K562 (cell line): ENCODE measurements around the gene VSIG10L. TPM values are rescaled to one million over a fixed set of nuclear protein-coding genes. Genes with fewer than 3 reads are reported as not detected.

Experiments
- ARNT ChIP-seq, 2 experiments: fragments of 450-650 bp; IDR thresholded peaks; 2 replicates each; pipeline ENCODE4 v1.6.1; 2016; ENCODE audit warnings: mild to moderate bottlenecking in 1 of 2
- BCOR ChIP-seq: fragments of 450-650 bp; IDR thresholded peaks from 2 replicates; pipeline ENCODE4 v1.6.1; 2016
- CAMTA2 ChIP-seq: fragments of 250-450 bp; sonication (Bioruptor Pico); conservative IDR thresholded peaks from 2 replicates; pipeline ENCODE4 v1.5.1; 2022
- CREB3L1 ChIP-seq: fragments of 450-650 bp; IDR thresholded peaks from 2 replicates; pipeline ENCODE4 v1.6.1; 2014; ENCODE audit warnings: low read depth, mild to moderate bottlenecking, moderate library complexity, borderline replicate concordance
- MAZ ChIP-seq, 2 experiments: fragments of 450-650 bp in 1 of 2; sonication (generic) in 1 of 2; formaldehyde crosslinking; IDR thresholded peaks in 1 of 2; conservative IDR thresholded peaks in 1 of 2; 2 replicates each; pipeline versions ENCODE4 v1.4.0 to v1.5.0; 2020; ENCODE audit warnings: mild to moderate bottlenecking in 1 of 2, missing genetic modification reagents in 1 of 2
- POLR2AphosphoS5 ChIP-seq: IDR thresholded peaks from 2 replicates; pipeline ENCODE4 v1.6.1; 2011; ENCODE audit warnings: mild to moderate bottlenecking, low read depth, low read length, moderate library complexity; ENCODE audit not compliant: control insufficient read depth, insufficient read depth
- RBFOX2 ChIP-seq: fragments of 200-400 bp; formaldehyde crosslinking; IDR thresholded peaks from 2 replicates; pipeline ENCODE4 v1.6.1; 2017; ENCODE audit warnings: low read depth, mild to moderate bottlenecking, low read length, moderate library complexity
- ZBTB34 ChIP-seq: fragments of 250-450 bp; sonication (Bioruptor Pico); IDR thresholded peaks from 2 replicates; pipeline ENCODE4 v1.8.0; 2021; ENCODE audit warnings: mild to moderate bottlenecking, moderate library complexity
- ZNF354B ChIP-seq: fragments of 250-450 bp; sonication (Bioruptor Pico); IDR thresholded peaks from 2 replicates; pipeline ENCODE4 v1.4.0; 2020
- ZNF740 ChIP-seq, 3 experiments: fragments of 200-800 bp in 1 of 3; sonication (Bioruptor generic) in 1 of 3; sonication (generic) in 1 of 3; formaldehyde crosslinking in 1 of 3; IDR thresholded peaks; 2 replicates each; pipeline versions ENCODE4 v1.6.1 to v1.8.0; 2016 to 2022; ENCODE audit warnings: mild to moderate bottlenecking in 2 of 3, missing compliant biosample characterization in 2 of 3, missing genetic modification characterization in 2 of 3, missing genetic modification reagents in 1 of 3
- polyA plus RNA-seq, 8 experiments: library from polyadenylated mRNA; depleted of rRNA in 4 of 8; stranded (reverse) in 5 of 8; unstranded in 3 of 8; fragments of >200 nt; fragmentation: Nextera tagmentation in 2 of 8; fragmentation: Illumina TruSeq in 1 of 8; extraction: Ambion mirVana in 2 of 8; extraction: Trizol in 1 of 8; gene quantifications; 2 replicates each; pipeline versions ENCODE4 v1.2.1 to v1.2.3, GENCODE V29; 2011 to 2014; ENCODE audit warnings: inconsistent platforms in 1 of 8, missing spikeins in 1 of 8
- total RNA-seq, 7 experiments: library from RNA; depleted of rRNA in 6 of 7; stranded (reverse); fragments of >200 nt in 6 of 7; fragmentation: Illumina TruSeq in 2 of 7; extraction: Trizol in 2 of 7; gene quantifications; 2 replicates each; pipeline versions ENCODE4 v1.2.1 to v1.2.3, GENCODE V29; 2011 to 2021; ENCODE audit warnings: low replicate concordance in 1 of 7
- TF ChIP-seq, protein P1 (sequence below): fragments of 250-450 bp; sonication (Bioruptor Pico); IDR thresholded peaks from 2 replicates; pipeline ENCODE4 v1.5.0; 2021; ENCODE audit warnings: mild to moderate bottlenecking, borderline replicate concordance
- TF ChIP-seq, protein P2 (sequence below): sonication (generic); formaldehyde crosslinking; IDR thresholded peaks from 2 replicates; pipeline ENCODE4 v1.8.0; 2022; ENCODE audit warnings: mild to moderate bottlenecking, missing genetic modification reagents
- TF ChIP-seq, protein P3 (sequence below): IDR thresholded peaks from 3 replicates; pipeline ENCODE4 v1.6.1; 2011; ENCODE audit warnings: borderline replicate concordance, mild to moderate bottlenecking, moderate library complexity; ENCODE audit not compliant: insufficient read length; ENCODE audit errors: extremely low read depth

The VSIG10L gene
- total and polyA plus RNA-seq, 9 of the 15 experiments (the other 6 are each of a cell fraction or from before 2014, with no cell fraction given), result 1.1 to 7.6 (median 2.2) TPM

DNA sequence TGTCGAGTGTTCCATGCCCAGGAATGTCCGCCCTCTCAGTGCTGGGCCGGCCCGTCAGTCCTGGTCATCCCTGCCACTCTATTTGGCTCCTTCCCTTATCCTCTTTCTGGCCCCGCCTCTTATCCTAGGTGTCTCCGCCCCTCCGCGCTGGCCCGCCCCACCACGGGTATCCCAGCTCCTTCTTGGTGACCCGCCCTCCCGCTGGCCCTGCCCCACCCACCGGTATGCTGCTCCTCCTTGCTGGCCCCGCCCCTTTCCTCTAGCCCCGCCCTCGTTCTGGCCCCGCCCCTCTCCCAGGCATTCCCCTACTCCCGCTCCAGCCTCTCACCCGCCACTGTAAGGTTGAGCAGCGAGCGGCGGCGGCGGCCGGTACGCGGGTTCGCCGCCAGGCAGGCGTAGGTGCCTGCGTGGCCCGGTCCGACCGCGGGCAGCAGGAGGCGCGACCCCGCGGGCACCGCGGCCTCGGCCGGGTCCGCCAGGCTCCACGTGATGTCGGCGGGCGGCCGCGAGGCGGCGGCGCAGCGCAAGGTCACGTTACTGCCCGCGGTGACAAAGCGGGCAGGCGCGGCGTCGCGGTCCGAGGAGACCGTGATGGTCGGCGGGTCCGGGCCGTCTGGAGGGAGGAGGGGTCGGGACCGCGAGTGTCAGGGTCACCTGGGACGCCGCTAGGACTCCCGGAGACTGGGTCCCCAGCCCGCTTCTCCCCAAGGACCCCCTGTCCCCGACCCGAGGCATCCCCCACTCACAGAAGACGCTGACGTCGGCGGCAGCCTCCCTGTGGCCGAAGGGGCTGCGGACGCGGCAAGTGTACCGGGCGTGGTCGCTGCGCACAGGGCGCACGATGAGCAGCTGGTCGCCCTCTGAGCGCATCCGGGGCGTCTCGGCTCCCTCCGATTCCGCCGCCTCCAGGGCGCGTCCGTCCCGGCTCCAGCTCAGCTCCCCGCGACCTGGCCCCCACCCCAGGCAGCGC, 2.0 kb downstream of the VSIG10L start (continued):
- TF ChIP-seq, protein P1, sequence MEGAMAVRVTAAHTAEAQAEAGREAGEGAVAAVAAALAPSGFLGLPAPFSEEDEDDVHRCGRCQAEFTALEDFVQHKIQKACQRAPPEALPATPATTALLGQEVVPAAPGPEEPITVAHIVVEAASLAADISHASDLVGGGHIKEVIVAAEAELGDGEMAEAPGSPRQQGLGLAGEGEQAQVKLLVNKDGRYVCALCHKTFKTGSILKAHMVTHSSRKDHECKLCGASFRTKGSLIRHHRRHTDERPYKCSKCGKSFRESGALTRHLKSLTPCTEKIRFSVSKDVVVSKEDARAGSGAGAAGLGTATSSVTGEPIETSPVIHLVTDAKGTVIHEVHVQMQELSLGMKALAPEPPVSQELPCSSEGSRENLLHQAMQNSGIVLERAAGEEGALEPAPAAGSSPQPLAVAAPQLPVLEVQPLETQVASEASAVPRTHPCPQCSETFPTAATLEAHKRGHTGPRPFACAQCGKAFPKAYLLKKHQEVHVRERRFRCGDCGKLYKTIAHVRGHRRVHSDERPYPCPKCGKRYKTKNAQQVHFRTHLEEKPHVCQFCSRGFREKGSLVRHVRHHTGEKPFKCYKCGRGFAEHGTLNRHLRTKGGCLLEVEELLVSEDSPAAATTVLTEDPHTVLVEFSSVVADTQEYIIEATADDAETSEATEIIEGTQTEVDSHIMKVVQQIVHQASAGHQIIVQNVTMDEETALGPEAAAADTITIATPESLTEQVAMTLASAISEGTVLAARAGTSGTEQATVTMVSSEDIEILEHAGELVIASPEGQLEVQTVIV (CRISPR knock-in tag), result no peak; the same call in 1 of the 2 replicates
- TF ChIP-seq RBFOX2, result peak; percentile 89
- 0 out of 2 replicates have a peak, but pooled peaks have one; percentile 68 for TF ChIP-seq CAMTA2 (CRISPR knock-in tag)
- peak; percentile 77; the same call in 1 of the 2 replicates for TF ChIP-seq ZNF740 (CRISPR knock-in tag; IDR thresholded peaks at IDR 0.05)
- no peak for TF ChIP-seq ZNF740 (tag; IDR thresholded peaks at IDR 0.05)
- peak; percentile 55; the same call in 1 of the 2 replicates for TF ChIP-seq POLR2AphosphoS5
- TF ChIP-seq ZNF354B (CRISPR knock-in tag), result no peak
- TF ChIP-seq ZBTB34 (CRISPR knock-in tag), result no peak
- peak; percentile 62 to 81 for TF ChIP-seq MAZ (CRISPR knock-in tag; conservative IDR thresholded peaks at IDR 0.05 in 1 of 2, IDR thresholded peaks at IDR 0.05 in 1 of 2)
- TF ChIP-seq, protein P2, sequence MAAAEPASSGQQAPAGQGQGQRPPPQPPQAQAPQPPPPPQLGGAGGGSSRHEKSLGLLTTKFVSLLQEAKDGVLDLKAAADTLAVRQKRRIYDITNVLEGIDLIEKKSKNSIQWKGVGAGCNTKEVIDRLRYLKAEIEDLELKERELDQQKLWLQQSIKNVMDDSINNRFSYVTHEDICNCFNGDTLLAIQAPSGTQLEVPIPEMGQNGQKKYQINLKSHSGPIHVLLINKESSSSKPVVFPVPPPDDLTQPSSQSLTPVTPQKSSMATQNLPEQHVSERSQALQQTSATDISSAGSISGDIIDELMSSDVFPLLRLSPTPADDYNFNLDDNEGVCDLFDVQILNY (CRISPR knock-in tag), result peak; percentile 60; the same call in 1 of the 2 replicates
- TF ChIP-seq BCOR, result 0 out of 2 replicates have a peak, but pooled peaks have one; percentile 34
- TF ChIP-seq CREB3L1, result peak; percentile 82; the same call in 1 of the 2 replicates
- TF ChIP-seq, protein P3, sequence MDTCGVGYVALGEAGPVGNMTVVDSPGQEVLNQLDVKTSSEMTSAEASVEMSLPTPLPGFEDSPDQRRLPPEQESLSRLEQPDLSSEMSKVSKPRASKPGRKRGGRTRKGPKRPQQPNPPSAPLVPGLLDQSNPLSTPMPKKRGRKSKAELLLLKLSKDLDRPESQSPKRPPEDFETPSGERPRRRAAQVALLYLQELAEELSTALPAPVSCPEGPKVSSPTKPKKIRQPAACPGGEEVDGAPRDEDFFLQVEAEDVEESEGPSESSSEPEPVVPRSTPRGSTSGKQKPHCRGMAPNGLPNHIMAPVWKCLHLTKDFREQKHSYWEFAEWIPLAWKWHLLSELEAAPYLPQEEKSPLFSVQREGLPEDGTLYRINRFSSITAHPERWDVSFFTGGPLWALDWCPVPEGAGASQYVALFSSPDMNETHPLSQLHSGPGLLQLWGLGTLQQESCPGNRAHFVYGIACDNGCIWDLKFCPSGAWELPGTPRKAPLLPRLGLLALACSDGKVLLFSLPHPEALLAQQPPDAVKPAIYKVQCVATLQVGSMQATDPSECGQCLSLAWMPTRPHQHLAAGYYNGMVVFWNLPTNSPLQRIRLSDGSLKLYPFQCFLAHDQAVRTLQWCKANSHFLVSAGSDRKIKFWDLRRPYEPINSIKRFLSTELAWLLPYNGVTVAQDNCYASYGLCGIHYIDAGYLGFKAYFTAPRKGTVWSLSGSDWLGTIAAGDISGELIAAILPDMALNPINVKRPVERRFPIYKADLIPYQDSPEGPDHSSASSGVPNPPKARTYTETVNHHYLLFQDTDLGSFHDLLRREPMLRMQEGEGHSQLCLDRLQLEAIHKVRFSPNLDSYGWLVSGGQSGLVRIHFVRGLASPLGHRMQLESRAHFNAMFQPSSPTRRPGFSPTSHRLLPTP, result no peak
- TF ChIP-seq ARNT (IDR thresholded peaks at IDR 0.05), result no peak
